ENCODE measurements around the gene ZDHHC24. TPM values are rescaled to one million over a fixed set of nuclear protein-coding genes. Genes with fewer than 3 reads are reported as not detected.
"Not testable (repeated sequence)": the region's sequence is repeated elsewhere in the genome, so short reads cannot be mapped to it uniquely, and the experiment has no call there.

ZDHHC24 gene
- polyA plus RNA-seq, 1 donor from 2014 or later: 15.9 TPM

DNA sequence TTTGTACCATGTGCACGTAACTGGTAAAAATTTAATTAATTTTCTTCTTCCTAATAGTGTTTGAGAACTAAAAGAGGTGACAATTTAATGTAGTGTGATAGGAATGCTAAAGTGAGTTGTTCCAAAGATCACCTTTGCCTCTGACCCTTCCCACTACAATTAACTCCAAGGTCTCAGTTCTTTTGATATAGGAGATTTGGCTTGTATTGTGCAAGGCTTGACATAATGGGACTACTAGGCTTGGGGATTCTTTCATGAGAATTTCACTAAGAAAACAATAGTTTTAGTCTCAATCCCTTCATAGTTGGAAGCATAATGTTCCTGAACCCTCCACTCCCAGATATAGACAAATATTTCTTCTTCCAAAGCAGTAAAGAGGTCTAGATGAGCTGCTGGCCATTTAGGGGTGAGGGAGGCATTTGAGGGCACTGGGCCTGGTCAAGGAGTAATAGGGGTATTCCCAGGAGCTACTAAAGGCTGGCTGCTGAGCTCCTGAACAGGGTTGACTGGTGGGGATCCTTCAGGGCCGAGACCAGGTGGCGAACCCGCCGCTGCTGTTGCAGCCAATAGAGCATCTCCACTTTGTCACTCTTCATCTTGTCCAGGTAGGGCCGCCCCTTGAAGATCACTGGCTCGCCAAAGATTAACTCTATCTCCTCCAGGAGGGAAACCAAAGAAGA, 44.3 kb upstream of the ZDHHC24 start:
- Histone ChIP-seq H3K4me3 (ENCODE audit: low read length) (no peak overlapping the region), H3K9me3 (ENCODE audit: low read length) (peaks cover 18% of the 10 kb centered on the region), H3K9ac (ENCODE audit: low read length) (no peak overlapping the region), H3K27me3 (ENCODE audit: insufficient read depth, low read depth, low read length) (no peaks in the 10 kb centered on the region), H3K9me2 (ENCODE audit: insufficient read depth, low read length) (no peaks in the 10 kb centered on the region), H4K20me1 (ENCODE audit: insufficient read depth) (no peaks in the 10 kb centered on the region), H3K27ac (ENCODE audit: low read length) (no peak overlapping the region), H3K79me2 (replicated peaks; ENCODE audit: insufficient read depth, low read length) (no peaks in the 10 kb centered on the region), H3K36me3 (ENCODE audit: insufficient read depth, low read length) (no peaks in the 10 kb centered on the region), H2AFZ (ENCODE audit: low read depth, low read length) (no peak overlapping the region), H3F3A (ENCODE audit: insufficient read depth, low read length, poor library complexity, severe bottlenecking) (no peaks in the 10 kb centered on the region), H3K4me2 (ENCODE audit: low read length) (no peak overlapping the region)
- TF ChIP-seq MXI1 (conservative IDR thresholded peaks at IDR 0.05; ENCODE audit: poor library complexity, severe bottlenecking) (no peak), SMC3 (conservative IDR thresholded peaks at IDR 0.05; ENCODE audit: poor library complexity) (no peak), POLR2AphosphoS5 (IDR thresholded peaks at IDR 0.05) (no peak), EP300 (conservative IDR thresholded peaks at IDR 0.05; ENCODE audit: poor library complexity, severe bottlenecking) (no peak), TAF1 (IDR thresholded peaks at IDR 0.05; ENCODE audit: low read depth) (no peak), EZH2 (IDR thresholded peaks at IDR 0.05; ENCODE audit: borderline replicate concordance, insufficient read depth, low read length, poor library complexity, severe bottlenecking) (no peak), RAD21 (conservative IDR thresholded peaks at IDR 0.05) (no peak)
- TF ChIP-seq, protein P1, sequence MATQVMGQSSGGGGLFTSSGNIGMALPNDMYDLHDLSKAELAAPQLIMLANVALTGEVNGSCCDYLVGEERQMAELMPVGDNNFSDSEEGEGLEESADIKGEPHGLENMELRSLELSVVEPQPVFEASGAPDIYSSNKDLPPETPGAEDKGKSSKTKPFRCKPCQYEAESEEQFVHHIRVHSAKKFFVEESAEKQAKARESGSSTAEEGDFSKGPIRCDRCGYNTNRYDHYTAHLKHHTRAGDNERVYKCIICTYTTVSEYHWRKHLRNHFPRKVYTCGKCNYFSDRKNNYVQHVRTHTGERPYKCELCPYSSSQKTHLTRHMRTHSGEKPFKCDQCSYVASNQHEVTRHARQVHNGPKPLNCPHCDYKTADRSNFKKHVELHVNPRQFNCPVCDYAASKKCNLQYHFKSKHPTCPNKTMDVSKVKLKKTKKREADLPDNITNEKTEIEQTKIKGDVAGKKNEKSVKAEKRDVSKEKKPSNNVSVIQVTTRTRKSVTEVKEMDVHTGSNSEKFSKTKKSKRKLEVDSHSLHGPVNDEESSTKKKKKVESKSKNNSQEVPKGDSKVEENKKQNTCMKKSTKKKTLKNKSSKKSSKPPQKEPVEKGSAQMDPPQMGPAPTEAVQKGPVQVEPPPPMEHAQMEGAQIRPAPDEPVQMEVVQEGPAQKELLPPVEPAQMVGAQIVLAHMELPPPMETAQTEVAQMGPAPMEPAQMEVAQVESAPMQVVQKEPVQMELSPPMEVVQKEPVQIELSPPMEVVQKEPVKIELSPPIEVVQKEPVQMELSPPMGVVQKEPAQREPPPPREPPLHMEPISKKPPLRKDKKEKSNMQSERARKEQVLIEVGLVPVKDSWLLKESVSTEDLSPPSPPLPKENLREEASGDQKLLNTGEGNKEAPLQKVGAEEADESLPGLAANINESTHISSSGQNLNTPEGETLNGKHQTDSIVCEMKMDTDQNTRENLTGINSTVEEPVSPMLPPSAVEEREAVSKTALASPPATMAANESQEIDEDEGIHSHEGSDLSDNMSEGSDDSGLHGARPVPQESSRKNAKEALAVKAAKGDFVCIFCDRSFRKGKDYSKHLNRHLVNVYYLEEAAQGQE (IDR thresholded peaks at IDR 0.05; ENCODE audit: borderline replicate concordance): no peak
- TF ChIP-seq, protein P2, sequence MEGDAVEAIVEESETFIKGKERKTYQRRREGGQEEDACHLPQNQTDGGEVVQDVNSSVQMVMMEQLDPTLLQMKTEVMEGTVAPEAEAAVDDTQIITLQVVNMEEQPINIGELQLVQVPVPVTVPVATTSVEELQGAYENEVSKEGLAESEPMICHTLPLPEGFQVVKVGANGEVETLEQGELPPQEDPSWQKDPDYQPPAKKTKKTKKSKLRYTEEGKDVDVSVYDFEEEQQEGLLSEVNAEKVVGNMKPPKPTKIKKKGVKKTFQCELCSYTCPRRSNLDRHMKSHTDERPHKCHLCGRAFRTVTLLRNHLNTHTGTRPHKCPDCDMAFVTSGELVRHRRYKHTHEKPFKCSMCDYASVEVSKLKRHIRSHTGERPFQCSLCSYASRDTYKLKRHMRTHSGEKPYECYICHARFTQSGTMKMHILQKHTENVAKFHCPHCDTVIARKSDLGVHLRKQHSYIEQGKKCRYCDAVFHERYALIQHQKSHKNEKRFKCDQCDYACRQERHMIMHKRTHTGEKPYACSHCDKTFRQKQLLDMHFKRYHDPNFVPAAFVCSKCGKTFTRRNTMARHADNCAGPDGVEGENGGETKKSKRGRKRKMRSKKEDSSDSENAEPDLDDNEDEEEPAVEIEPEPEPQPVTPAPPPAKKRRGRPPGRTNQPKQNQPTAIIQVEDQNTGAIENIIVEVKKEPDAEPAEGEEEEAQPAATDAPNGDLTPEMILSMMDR (IDR thresholded peaks at IDR 0.05; ENCODE audit: poor library complexity, severe bottlenecking): no peak

DNA sequence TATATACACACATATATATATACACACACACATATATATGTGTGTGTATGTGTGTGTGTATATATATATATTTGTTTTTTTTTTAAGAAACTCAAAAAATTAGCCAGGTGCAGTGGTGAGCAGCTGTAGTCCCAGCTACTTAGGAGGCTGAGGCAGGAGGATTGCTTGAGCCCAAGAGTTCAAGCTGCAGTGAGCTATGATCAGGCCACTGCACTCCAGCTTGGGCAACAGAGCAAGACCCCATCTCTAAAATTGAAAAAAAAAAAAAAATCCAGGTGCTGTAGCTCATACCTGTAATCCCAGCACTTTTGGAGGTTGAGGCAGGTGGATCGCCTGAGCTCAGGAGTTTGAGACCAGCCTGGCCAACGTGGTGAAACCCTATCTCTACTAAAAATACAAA, 43.5 kb upstream of the ZDHHC24 start:
- H3K4me3 ChIP-seq (ENCODE audit: low read length); H3F3A ChIP-seq (ENCODE audit: insufficient read depth, low read length, poor library complexity, severe bottlenecking); H3K27ac ChIP-seq (ENCODE audit: low read length); H4K20me1 ChIP-seq (ENCODE audit: insufficient read depth); H3K9me2 ChIP-seq (ENCODE audit: insufficient read depth, low read length); H3K4me2 ChIP-seq (ENCODE audit: low read length); H2AFZ ChIP-seq (ENCODE audit: low read depth, low read length); H3K79me2 ChIP-seq (replicated peaks; ENCODE audit: insufficient read depth, low read length); H3K9ac ChIP-seq (ENCODE audit: low read length); H3K36me3 ChIP-seq (ENCODE audit: insufficient read depth, low read length); H3K27me3 ChIP-seq (ENCODE audit: insufficient read depth, low read depth, low read length): not testable (repeated sequence)
- H3K9me3 ChIP-seq (ENCODE audit: low read length): peaks cover 18% of the 10 kb centered on the region
